HG03354 (cell line): ENCODE measurements around the gene HES4.
A peak's percentile ranks its signal among the peaks of the same experiment; 100 is the strongest.
"Not testable (repeated sequence)": the region's sequence is repeated elsewhere in the genome, so short reads cannot be mapped to it uniquely, and the experiment has no call there.

Experiments
- ATAC-seq: cut with Tn5 transposase; IDR thresholded peaks from one replicate; pipeline ENCODE4 v1.9.1; 2021; ENCODE audit warnings: mild to moderate bottlenecking; ENCODE audit not compliant: unreplicated experiment, poor library complexity, severe bottlenecking

The HES4 gene

DNA sequence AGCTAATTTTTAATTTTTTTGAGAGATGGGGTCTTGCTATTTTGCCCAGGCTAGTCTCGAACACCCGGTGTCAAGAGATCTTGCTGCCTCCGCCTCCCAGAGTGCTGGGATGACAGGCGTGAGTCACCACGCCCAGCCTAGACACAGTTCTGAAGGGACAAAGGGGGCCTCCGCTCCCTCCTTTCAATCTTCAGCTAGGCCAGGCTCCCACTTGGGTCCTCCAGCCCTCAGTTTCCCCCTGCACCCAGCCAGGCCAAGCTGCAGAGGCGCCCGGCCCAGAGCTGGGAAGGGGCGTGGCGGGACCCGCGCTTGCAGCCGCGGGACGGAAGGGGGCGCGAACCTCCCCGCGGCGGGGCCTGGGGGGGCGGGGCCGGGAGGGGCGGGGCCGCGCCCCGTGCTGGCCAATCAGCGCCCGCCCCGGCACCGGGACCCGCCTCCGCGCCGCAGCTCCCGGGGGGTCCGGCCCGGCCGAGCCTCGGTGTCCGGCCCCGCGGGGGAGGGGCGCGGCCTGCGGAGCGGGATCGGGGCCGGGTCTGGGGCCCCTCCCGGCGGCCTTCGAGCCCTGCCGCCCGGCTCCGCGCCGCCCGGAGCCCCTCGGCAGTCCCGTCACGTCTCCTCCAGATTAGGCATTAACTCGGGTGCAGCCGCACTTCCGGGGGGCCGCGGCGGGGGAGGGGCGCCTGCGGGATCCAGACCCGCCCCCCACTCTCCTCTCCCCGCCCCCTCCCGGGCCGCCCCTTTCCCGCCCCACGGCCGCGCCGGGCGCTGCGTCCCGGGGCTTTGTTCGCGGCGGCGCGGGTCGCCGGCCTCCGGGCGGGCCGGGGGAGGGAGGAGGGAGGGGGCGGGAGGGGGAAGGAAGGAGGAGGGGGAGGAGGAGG is 19.5 kb upstream of the HES4 start:
- peak; percentile 63 for ATAC-seq

GRCh38 chr1:1018321-1018685 is 18.4 kb upstream of the HES4 start:
- ATAC-seq, result not testable (repeated sequence)

- ATAC-seq, result not testable (repeated sequence)
Measured at GRCh38 chr1:1017397-1018320, 17.8 kb upstream of the HES4 start.

DNA sequence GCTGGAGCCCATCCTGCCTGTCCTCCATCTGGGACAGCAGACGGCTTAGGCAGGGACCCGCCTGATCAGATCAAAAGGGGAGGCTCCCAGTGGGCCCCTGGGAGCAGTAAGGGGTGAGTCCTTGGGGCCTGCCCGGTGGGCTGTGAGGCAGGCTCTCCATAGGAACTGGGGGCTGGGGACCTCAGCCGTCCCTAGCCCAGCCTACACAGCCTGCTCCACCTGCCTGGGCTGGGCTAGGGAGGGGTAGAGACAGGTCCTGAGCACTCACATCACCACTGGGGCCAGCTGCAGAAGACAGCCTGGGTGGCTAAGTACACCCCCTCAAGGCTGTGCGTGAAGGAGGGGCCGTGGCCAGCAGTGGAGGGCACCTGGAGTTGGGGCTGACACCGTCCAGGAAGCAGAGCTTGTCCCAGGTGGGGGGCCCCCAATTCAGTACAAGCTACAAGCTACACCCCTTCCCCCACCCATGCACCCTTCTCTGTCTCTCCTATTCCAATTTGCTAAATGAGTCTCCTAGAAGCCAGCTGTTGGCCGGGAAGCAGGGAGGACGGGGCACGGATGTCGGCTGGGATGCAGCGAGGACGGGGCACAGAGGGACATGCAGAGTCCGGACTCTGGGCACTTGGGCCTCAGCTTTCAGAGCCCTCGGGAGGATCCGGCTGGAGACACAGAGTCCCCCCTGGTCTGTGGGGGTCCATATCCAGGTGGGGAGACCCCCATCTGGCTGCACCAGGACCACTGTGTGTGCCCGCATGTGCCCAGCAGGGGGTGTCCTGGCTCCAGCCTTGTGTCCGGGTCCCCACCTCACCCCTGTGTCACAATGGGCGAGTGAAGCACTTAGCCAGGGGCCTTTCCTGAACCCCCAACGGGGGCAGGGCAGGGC is 15.1 kb upstream of the HES4 start:
- ATAC-seq, result no peak

DNA sequence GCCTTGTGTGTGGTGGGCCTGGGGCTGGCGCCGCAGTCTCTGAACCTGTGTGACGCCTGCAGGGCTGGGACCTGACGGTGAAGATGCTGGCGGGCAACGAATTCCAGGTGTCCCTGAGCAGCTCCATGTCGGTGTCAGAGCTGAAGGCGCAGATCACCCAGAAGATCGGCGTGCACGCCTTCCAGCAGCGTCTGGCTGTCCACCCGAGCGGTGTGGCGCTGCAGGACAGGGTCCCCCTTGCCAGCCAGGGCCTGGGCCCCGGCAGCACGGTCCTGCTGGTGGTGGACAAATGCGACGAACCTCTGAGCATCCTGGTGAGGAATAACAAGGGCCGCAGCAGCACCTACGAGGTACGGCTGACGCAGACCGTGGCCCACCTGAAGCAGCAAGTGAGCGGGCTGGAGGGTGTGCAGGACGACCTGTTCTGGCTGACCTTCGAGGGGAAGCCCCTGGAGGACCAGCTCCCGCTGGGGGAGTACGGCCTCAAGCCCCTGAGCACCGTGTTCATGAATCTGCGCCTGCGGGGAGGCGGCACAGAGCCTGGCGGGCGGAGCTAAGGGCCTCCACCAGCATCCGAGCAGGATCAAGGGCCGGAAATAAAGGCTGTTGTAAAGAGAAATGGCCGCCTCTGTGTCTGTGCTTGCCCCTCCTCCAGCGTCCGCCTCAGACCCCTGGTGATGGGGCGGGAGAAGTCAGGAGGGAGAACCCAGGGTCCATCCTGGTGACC is 14.2 kb upstream of the HES4 start:
- no peak for ATAC-seq

GRCh38 chr1:1013105-1013921 is 13.4 kb upstream of the HES4 start, which contains the start of gene ISG15:
TSS of gene ISG15 (plus strand) at chr1:1013497. CDS start at chr1:1013574, 77 bp downstream.
- ATAC-seq, result peak; percentile 86

GRCh38 chr1:1012736-1013104 is 12.8 kb upstream of the HES4 start:
- peak; percentile 11 for ATAC-seq

- no peak for ATAC-seq
Measured at GRCh38 chr1:1011396-1011949, 11.6 kb upstream of the HES4 start.

DNA sequence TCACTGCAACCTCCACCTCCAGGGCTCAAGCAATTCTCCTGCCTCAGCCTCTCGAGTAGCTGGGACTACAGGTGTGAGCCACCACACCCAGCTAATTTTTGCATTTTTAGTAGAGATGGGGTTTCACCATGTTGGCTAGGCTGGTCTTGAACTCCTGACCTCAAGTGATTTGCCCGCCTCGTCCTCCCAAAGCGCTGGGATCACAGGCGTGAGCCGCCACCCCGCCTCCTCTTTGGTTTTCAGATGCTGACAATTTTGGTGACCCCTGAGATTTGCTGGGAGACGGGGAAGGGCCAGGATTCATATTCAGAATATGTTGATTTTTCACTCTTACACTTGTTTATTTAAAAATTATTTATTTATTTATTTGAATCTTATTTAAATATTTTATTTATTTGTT is 10.2 kb upstream of the HES4 start:
- not testable (repeated sequence) for ATAC-seq

DNA sequence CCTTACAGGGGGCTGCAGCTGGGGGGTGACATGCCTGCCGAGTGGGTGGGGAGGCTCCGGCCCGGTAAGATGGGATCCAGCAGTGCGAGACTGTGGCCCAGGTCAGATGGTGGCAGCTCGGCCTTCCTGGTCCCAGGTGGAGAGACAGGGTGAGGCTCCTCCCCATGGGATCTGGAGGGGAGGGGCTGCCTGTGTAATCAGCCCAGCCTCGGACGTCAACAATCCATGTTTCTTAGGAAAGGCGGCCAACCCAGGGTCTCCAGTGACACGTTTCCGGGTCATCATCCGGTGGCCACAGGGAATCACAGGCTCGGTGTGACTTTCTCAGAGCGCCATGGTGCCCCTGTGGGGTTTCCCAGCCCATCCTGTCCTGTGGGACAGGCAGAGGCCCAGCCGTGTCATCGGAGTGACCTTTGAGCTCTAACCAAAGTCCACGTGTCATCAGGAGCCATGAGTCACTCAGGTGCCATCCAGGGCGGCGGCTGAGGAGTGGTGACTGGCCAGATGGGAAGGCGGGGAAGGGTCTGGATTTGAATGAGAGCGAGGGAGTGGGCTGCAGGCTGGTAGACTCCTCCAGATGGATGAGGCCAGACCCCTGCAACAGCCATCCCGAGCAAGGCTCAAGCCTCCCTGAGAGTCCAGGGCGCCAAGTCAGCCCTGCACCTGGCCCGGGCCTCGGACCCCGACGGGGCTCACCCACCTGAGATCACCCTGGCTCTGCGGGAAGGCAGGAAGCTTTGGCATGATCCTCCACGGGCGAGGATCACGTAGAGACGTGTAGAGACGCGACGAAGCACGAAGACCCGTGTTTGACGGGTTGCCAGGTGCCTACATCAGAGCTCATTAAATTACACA is 6.6 kb upstream of the HES4 start:
- no peak for ATAC-seq

- no peak for ATAC-seq
Measured at GRCh38 chr1:1005774-1006304, 5.9 kb upstream of the HES4 start.

GRCh38 chr1:1004780-1005697 is 5.1 kb upstream of the HES4 start:
- ATAC-seq, result no peak

DNA sequence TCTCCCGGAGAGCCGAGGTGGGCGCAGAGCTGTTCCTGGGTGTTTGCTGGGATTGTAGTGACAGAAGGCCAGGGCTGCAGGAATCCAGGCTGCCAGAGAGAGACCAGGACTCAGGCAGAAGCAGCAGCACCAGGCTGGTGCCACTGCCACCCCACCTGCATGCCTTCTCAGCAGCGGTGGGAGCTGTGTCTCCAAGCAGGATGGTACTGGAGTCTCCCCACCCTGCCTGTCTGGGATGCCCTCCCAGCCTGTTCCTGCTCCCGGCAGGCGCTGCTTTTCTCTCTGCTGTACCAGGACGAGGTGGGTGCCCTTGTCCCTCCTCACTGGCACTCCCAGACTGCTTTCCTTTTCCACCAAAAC is 4.5 kb upstream of the HES4 start:
- no peak for ATAC-seq

DNA sequence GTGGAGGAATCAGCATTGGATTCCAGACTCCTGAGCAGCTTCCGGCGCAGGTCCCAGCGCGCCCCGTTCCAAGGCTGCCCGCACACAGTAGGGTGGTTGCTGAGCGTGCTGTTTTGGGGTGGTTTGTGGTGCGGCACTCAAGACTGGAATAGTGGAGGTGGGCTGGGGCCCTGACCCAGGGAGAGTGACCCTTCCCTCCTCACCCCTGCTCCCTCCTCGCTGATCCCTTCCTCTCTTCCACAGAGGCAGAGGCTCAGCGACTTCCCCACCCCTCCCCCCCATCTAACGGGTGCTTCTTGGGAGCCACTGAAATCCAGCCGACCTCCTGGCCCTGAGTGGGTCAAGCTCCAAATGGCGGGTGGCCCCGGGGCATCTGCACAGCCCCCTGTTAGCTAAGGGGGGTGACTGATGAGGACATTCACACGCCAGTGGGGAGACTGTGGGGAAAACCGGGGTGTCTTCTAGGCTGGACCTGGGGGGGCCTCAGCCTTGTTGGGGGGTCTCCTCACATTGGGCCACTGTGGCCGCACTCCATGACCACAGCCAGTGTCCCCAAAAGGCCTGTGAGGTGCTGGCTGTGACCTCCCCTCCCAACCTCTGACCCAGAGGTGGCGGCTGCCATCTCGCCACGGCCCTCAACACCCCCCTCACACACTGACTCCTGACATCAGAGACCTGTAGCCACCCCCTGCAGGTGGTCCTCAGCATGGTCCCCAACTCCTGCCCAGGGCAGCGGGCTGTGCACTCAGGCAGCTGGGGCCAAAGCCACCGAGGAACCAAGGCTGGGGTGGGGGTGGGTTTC is 3.9 kb upstream of the HES4 start:
- ATAC-seq, result no peak

DNA sequence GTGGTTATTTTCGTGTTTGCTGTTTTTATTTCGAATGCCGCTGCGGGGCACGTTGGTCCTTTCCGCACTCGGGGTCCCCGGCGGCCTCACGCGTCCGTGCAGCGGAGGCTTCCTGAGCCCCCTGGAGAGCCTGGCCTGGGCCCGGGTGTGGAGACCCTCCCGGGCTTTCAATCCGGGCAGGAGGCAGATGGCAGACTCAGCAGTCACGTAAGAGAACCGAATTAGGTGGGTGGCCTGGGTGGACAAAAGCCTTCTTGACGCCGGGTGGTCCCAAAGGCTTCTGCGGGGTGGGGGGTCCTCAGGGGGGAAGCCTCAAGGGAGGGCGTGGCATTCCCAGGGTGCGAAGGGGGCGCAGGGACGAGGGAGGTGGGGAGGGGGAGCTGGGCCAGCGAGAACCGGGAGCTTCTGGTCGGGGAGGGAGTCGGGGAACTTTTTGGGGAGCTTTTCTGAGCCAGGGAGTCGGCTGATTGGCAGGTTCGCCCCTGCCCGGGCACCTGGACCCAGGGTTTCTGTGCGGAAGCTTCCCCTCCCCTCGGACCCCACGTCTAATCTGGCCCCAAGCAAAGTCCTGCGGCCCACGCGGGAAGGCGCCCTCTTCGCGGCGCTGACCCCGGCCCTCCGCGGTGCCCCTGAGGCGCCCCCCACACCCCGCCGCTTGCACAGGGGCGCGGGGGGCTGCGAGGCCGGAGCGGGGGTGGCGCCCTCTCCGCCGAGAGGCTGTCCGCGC is 1.3 kb upstream of the HES4 start:
- no peak for ATAC-seq
